GM19043 (cell line): ENCODE measurements around the gene WDR37.

Experiments
- ATAC-seq: cut with Tn5 transposase; IDR thresholded peaks from one replicate; pipeline ENCODE4 v1.9.1; 2021; ENCODE audit warnings: low read depth; ENCODE audit not compliant: unreplicated experiment

Gene WDR37

GRCh38 chr10:1180071-1180730 lies 124.0 kb downstream of the WDR37 start:
- no peak for ATAC-seq

- no peak for ATAC-seq
Observed at GRCh38 chr10:1180836-1181235, 124.7 kb downstream of the WDR37 start.
